Vagina (tissue), 2 donors: ENCODE data around the gene AADAC.

Experiments used
- POLR2A ChIP-seq, 2 donors: fragments of 450-650 bp; IDR thresholded peaks; one replicate each; pipeline ENCODE4 v1.6.1; 2017; ENCODE audit warnings: antibody characterized with exemption in 2 of 2, mild to moderate bottlenecking in 2 of 2, moderate library complexity in 2 of 2
- POLR2AphosphoS5 ChIP-seq, 2 donors: sonication (generic); formaldehyde crosslinking; IDR thresholded peaks; one replicate each; pipeline ENCODE4 v1.9.0; 2017; ENCODE audit warnings: antibody characterized with exemption in 2 of 2, mild to moderate bottlenecking in 2 of 2, low read depth in 1 of 2; ENCODE audit not compliant: insufficient read depth in 1 of 2
- TF ChIP-seq, protein P1 (sequence below), 3 experiments: fragments of 450-650 bp in 2 of 3; fragments of 200-600 bp in 1 of 3; sonication (generic) in 1 of 3; IDR thresholded peaks; one replicate each; pipeline ENCODE4 v1.5.1; 2017 to 2019; ENCODE audit warnings: antibody characterized with exemption in 3 of 3, mild to moderate bottlenecking in 2 of 3, moderate library complexity in 2 of 3

DNA sequence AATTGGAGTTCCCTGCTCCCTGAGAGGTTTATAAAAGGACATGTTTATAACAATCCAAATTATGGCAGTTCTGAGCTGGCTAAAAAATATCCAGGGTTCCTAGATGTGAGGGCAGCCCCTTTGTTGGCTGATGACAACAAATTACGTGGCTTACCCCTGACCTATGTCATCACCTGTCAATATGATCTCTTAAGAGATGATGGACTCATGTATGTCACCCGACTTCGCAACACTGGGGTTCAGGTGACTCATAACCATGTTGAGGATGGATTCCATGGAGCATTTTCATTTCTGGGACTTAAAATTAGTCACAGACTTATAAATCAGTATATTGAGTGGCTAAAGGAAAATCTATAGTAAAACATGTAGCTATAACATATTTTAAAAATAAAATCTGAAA is 13.9 kb downstream of the AADAC start:
- TF ChIP-seq POLR2AphosphoS5 (IDR thresholded peaks at IDR 0.05; ENCODE audit: insufficient read depth in 1 of 2, low read depth in 1 of 2) (no peak), POLR2A (IDR thresholded peaks at IDR 0.05) (no peak)
- TF ChIP-seq, protein P1, sequence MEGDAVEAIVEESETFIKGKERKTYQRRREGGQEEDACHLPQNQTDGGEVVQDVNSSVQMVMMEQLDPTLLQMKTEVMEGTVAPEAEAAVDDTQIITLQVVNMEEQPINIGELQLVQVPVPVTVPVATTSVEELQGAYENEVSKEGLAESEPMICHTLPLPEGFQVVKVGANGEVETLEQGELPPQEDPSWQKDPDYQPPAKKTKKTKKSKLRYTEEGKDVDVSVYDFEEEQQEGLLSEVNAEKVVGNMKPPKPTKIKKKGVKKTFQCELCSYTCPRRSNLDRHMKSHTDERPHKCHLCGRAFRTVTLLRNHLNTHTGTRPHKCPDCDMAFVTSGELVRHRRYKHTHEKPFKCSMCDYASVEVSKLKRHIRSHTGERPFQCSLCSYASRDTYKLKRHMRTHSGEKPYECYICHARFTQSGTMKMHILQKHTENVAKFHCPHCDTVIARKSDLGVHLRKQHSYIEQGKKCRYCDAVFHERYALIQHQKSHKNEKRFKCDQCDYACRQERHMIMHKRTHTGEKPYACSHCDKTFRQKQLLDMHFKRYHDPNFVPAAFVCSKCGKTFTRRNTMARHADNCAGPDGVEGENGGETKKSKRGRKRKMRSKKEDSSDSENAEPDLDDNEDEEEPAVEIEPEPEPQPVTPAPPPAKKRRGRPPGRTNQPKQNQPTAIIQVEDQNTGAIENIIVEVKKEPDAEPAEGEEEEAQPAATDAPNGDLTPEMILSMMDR (IDR thresholded peaks at IDR 0.05) = no peak
